ENCODE measurements around the gene ADCY3.

Gene ADCY3

DNA sequence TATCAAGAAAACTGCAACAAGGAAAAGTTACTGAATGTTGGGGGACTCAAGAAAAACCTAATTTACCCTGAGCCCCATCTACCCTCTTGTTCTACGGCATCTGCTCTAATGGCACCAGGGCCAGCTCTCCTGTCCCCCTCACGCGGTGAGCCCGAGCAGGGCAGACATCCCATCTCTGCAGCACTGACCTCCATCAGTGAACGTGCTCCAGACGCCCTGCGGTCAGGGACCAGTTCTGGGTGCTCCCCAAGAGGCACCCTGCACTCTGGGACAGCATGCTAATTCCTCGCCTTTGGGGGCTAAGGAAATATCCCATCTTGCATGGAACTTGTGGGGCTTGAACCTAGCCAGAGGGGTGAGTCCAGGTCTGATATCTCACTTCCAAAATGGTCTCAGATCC is 83.8 kb downstream of the ADCY3 start:
- TF ChIP-seq FOXM1 (IDR thresholded peaks at IDR 0.05; ENCODE audit: borderline replicate concordance, low read depth) (no peak), EP300 (IDR thresholded peaks at IDR 0.05; ENCODE audit: borderline replicate concordance) (no peak), TCF12 (IDR thresholded peaks at IDR 0.05; ENCODE audit: low read depth) (no peak), TAF1 (IDR thresholded peaks at IDR 0.05; ENCODE audit: low read depth) (no peak), EGR1 (IDR thresholded peaks at IDR 0.05) (no peak), TEAD4 (IDR thresholded peaks at IDR 0.05) (no peak), RAD21 (IDR thresholded peaks at IDR 0.05; ENCODE audit: low read depth) (no peak), CREB1 (IDR thresholded peaks at IDR 0.05; ENCODE audit: low read depth) (no peak), YY1 (IDR thresholded peaks at IDR 0.05; ENCODE audit: low read depth) (no peak), NFIC (IDR thresholded peaks at IDR 0.05) (no peak), CEBPB (IDR thresholded peaks at IDR 0.05) (no peak), ZBTB7A (IDR thresholded peaks at IDR 0.05; ENCODE audit: low read depth) (no peak)
- TF ChIP-seq, protein P1, sequence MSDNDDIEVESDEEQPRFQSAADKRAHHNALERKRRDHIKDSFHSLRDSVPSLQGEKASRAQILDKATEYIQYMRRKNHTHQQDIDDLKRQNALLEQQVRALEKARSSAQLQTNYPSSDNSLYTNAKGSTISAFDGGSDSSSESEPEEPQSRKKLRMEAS (IDR thresholded peaks at IDR 0.05): no peak
- TF ChIP-seq, protein P2, sequence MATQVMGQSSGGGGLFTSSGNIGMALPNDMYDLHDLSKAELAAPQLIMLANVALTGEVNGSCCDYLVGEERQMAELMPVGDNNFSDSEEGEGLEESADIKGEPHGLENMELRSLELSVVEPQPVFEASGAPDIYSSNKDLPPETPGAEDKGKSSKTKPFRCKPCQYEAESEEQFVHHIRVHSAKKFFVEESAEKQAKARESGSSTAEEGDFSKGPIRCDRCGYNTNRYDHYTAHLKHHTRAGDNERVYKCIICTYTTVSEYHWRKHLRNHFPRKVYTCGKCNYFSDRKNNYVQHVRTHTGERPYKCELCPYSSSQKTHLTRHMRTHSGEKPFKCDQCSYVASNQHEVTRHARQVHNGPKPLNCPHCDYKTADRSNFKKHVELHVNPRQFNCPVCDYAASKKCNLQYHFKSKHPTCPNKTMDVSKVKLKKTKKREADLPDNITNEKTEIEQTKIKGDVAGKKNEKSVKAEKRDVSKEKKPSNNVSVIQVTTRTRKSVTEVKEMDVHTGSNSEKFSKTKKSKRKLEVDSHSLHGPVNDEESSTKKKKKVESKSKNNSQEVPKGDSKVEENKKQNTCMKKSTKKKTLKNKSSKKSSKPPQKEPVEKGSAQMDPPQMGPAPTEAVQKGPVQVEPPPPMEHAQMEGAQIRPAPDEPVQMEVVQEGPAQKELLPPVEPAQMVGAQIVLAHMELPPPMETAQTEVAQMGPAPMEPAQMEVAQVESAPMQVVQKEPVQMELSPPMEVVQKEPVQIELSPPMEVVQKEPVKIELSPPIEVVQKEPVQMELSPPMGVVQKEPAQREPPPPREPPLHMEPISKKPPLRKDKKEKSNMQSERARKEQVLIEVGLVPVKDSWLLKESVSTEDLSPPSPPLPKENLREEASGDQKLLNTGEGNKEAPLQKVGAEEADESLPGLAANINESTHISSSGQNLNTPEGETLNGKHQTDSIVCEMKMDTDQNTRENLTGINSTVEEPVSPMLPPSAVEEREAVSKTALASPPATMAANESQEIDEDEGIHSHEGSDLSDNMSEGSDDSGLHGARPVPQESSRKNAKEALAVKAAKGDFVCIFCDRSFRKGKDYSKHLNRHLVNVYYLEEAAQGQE (IDR thresholded peaks at IDR 0.05; ENCODE audit: low read depth): no peak
- TF ChIP-seq, protein P3, sequence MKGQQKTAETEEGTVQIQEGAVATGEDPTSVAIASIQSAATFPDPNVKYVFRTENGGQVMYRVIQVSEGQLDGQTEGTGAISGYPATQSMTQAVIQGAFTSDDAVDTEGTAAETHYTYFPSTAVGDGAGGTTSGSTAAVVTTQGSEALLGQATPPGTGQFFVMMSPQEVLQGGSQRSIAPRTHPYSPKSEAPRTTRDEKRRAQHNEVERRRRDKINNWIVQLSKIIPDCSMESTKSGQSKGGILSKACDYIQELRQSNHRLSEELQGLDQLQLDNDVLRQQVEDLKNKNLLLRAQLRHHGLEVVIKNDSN (IDR thresholded peaks at IDR 0.05): no peak

DNA sequence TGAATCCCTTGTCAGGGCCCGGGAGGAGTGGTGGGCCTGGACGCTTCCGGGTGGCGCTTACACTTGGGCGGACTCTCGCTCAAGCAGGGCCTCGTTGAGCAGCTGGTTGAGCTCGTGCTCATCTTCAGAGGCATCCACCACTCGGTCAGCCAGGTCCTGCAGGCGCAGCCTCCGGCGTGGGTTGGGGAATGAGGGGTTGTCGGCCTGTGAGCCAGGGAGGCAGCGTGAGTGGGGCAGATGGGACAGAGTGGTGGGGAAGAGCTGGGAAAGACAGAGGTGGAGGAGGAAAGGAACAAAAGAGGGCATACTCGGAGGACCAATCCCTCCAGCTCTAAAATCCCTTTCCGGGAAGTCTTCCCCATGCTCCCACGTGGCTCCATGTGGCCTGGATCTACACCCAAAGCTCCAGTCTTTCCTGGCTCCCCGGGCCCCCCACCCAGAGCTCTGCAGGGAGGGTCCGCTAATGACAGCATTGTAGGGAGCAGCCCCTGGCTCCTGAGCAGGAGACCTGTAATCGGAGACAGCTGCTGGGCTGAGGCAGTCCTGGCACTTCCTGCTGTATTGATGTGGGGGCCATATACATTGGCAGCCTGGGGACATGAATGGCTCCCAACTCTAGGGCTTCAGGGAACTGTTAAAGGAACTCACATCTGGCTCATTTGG is 85.2 kb downstream of the ADCY3 start:
- TF ChIP-seq CREB1 (IDR thresholded peaks at IDR 0.05; ENCODE audit: low read depth) (no peak), RAD21 (IDR thresholded peaks at IDR 0.05; ENCODE audit: low read depth) (no peak), TEAD4 (IDR thresholded peaks at IDR 0.05) (no peak), EP300 (IDR thresholded peaks at IDR 0.05; ENCODE audit: borderline replicate concordance) (no peak), ZBTB7A (IDR thresholded peaks at IDR 0.05; ENCODE audit: low read depth) (no peak), YY1 (IDR thresholded peaks at IDR 0.05; ENCODE audit: low read depth) (no peak), EGR1 (IDR thresholded peaks at IDR 0.05) (no peak), TAF1 (IDR thresholded peaks at IDR 0.05; ENCODE audit: low read depth) (no peak), CEBPB (IDR thresholded peaks at IDR 0.05) (no peak), FOXM1 (IDR thresholded peaks at IDR 0.05; ENCODE audit: borderline replicate concordance, low read depth) (no peak), NFIC (IDR thresholded peaks at IDR 0.05) (no peak), TCF12 (IDR thresholded peaks at IDR 0.05; ENCODE audit: low read depth) (no peak)
- TF ChIP-seq, protein P1 (IDR thresholded peaks at IDR 0.05): no peak
- TF ChIP-seq, protein P2 (IDR thresholded peaks at IDR 0.05; ENCODE audit: low read depth): no peak
- TF ChIP-seq, protein P3 (IDR thresholded peaks at IDR 0.05): no peak

DNA sequence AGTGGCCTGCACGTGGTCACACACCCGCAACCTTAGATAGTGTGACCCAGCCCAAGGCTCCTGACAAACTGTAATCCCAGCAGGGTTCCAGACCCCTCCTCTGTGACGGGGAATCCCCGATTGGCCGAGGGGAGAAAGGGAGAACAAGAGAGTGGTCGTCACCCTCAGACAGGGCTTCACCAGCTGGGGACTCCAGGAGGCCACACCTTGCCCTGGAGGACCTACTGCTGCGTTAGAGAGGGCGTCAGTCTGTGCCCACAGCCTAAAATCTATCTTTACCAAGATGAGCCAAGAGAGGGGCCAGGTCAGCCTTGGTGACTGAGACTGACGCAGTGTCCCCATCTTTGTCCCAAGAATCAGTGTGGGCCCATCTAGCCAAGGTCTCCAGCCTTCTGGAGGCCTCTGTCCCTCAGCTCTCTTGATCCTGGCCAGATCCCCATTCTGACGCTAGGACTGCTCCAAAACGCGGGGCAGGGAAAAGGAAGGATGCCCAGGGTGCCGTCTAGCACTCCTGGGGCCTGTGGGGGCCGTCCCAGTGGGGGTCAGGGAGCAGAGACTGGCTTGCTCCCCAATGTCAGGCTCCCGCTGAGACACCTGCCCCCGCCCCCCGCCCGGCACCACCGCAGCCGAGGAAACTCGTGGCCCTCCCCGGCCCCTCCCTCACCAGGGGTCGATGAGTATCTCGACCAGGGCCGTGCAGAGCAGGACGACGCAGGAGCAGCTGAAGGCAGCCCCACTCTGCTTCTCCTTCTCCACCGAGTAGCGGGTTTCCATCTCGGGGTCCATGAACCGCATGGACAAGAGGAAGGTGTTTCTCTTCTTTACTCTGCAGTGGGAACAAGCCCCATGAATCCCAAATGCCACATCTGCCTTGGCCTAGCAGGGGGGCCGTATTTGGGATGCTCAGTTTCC is 86.0 kb downstream of the ADCY3 start:
- no peak for TF ChIP-seq TCF12 (IDR thresholded peaks at IDR 0.05; ENCODE audit: low read depth)
- TF ChIP-seq NFIC (IDR thresholded peaks at IDR 0.05): no peak
- no peak for TF ChIP-seq YY1 (IDR thresholded peaks at IDR 0.05; ENCODE audit: low read depth)
- no peak for TF ChIP-seq ZBTB7A (IDR thresholded peaks at IDR 0.05; ENCODE audit: low read depth)
- TF ChIP-seq, protein P3 (IDR thresholded peaks at IDR 0.05): no peak
- TF ChIP-seq, protein P2 (IDR thresholded peaks at IDR 0.05; ENCODE audit: low read depth): no peak
- TF ChIP-seq, protein P1 (IDR thresholded peaks at IDR 0.05): no peak
- no peak for TF ChIP-seq CEBPB (IDR thresholded peaks at IDR 0.05)
- TF ChIP-seq TAF1 (IDR thresholded peaks at IDR 0.05; ENCODE audit: low read depth): no peak
- no peak for TF ChIP-seq EGR1 (IDR thresholded peaks at IDR 0.05)
- TF ChIP-seq TEAD4 (IDR thresholded peaks at IDR 0.05): no peak
- no peak for TF ChIP-seq EP300 (IDR thresholded peaks at IDR 0.05; ENCODE audit: borderline replicate concordance)
- no peak for TF ChIP-seq CREB1 (IDR thresholded peaks at IDR 0.05; ENCODE audit: low read depth)
- no peak for TF ChIP-seq RAD21 (IDR thresholded peaks at IDR 0.05; ENCODE audit: low read depth)
- no peak for TF ChIP-seq FOXM1 (IDR thresholded peaks at IDR 0.05; ENCODE audit: borderline replicate concordance, low read depth)
